Hematopoietic multipotent progenitor cell treated with erythropoietin and hydrocortisone succinate and interleukin-3 and kit ligand, for 6 days (in vitro differentiated cells): ENCODE results near the gene ELAPOR1.
"Not testable (repeated sequence)": the region's sequence is repeated elsewhere in the genome, so short reads cannot be mapped to it uniquely, and the experiment has no call there.

Experiments
- DNase-seq: peaks from one replicate; pipeline ENCODE4 v3.0.0-alpha.2; 2015

ELAPOR1 gene

DNA sequence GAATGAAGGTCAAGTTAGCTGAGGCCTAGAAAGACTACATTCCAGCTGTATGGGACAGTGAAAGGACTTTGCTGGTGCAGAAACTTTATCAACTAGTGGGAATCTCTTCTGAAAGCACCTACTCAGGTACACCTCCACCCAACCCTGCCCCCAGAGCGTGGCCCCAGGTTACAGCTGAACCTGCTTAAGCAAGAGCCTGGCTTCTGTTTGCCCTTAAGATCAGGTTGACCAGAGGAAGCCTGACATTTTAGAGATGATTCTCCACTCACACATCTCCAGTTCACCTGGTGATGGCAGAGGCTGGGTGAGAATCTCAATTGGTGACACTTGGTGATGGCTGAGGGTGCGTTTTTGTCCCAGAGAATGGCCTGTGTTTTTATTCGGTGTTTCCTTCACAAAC, 24.0 kb downstream of the ELAPOR1 start:
- no peak for DNase-seq

DNA sequence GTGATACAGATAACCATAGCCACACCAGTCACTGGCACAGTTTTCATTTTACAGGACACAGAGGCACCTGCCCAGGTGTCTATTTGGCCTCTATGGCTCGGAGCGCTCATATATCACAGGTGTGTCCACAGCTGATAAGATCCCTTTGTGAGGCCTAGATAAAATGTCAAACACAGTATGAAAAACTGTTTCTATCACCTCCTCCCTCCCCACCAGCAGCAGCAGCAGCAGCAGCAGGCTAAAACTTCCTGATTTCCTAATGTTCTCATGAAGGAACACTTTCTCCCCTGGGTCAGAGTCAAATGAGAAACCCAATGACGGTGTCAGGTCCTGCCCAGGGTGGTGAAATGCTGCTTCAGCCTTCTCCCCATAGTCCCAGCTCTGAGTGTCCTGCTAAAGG, 24.4 kb downstream of the ELAPOR1 start:
- no peak for DNase-seq

DNA sequence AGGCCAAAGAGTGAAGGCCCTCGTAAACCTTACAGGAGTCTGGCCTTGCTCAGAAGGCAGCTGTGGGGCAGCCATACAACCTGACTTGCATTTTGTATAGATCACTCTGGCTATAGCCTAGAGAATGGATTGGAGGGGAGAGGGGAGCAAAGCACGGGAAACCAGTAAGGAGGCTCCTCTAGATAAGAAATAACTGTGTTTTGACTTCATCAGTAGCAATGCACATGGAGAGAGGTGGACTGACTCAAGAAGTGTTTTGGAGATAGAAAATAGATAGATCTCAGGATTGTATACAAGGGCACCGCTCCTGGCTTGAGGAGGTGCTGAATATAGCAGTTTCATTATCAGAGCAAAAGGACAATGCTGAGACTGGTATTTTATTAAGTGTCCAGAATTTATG, 26.5 kb downstream of the ELAPOR1 start:
- peak; percentile 78 for DNase-seq

DNA sequence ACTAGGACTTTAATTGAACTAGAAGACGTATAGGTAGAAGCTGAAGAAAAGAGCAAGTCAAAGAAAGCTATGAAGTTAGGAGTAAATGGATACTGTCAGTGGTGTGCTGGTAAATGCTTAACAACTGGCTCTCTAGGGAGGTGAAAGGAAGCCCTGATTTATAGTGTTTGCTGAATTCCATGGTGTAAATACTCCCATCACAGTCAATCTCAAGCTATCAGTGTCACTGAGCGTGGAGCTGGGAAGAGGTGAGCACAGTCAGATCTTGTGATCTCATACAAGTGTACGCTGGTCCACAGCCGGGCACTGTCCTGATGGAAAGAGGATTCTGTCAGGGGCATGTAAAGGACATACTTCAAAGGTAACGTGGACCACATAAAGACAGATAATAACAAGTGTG, 28.3 kb downstream of the ELAPOR1 start:
- no peak for DNase-seq

DNA sequence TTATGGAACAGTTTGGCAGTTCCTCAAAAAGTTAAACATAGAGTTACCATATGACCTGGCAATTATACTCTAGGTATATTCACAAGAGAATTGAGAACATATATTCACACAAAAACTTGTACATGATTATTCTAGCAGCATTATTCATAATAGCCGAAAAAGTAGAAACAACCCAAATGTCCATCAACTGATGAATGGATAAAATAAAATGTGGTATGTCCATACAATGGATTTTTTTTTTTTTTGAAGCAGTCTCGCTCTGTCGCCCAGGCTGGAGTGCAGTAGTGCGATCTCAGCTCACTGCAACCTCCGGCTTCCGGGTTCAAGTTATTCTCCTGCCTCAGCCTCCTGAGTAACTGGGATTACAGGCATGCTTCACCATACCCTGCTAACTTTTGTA, 28.8 kb downstream of the ELAPOR1 start:
- not testable (repeated sequence) for DNase-seq

DNA sequence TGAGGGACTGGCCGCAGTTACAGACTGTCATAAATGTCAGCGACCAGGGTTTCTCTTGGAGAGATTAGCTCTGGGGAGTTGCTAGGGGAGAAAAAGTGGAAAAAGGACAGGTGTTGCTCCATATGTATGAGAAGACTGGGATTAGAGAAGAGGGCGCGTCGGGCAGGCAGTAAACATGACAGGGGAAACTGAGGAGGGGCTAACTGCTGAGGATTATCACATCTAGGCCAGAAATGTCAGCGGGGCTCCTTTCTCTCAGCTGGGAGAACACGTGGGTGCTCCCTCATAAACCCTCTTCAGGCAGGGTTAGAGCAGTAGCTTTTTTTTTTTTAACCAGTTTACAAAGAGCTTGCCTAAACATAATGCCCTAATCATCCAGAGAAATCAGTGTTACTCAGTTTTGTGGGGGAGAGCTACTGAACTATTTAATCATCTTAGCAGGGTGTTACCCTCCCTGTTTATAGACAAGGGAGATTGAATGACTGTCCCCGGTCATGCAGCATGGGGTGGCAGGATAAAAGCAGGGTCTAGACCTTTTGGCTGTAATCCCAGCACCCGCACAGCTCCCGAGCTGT, 35.2 kb downstream of the ELAPOR1 start:
- peak; percentile 76 for DNase-seq

DNA sequence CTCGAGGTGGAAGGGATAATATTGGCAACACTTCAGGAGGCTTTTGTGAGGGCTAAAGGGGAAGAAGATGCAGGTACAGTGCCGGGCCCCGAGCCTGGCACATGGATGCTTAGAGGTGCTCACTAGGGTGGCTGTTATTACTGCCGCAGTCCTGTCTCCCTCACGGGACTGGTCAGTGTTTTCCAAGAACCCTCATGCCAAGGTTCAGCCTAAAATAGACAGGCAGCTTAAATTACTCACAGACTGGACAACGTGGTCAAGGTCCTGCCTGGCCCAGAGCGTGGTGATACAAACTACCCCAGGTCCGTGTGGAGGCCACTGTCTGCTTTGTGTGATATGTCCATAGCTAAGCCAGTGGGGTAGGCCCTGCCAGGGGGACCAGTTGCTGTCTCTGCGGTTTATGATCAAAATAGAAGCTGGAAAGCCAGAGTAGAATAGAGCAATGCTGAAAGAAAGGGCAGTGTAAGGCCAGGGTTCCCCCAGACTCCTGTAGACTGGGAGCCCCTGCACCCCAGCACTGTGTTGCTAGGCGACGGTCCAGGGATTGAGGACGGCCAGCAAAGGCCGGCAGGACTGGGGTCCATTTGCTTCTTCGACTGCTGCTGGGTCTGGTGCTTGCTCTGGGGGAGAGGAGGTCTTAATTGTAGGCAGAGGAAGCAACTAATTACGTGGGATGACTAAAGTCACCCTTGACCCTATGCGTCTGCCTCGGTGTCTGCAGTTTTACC, 36.1 kb downstream of the ELAPOR1 start:
- no peak for DNase-seq

DNA sequence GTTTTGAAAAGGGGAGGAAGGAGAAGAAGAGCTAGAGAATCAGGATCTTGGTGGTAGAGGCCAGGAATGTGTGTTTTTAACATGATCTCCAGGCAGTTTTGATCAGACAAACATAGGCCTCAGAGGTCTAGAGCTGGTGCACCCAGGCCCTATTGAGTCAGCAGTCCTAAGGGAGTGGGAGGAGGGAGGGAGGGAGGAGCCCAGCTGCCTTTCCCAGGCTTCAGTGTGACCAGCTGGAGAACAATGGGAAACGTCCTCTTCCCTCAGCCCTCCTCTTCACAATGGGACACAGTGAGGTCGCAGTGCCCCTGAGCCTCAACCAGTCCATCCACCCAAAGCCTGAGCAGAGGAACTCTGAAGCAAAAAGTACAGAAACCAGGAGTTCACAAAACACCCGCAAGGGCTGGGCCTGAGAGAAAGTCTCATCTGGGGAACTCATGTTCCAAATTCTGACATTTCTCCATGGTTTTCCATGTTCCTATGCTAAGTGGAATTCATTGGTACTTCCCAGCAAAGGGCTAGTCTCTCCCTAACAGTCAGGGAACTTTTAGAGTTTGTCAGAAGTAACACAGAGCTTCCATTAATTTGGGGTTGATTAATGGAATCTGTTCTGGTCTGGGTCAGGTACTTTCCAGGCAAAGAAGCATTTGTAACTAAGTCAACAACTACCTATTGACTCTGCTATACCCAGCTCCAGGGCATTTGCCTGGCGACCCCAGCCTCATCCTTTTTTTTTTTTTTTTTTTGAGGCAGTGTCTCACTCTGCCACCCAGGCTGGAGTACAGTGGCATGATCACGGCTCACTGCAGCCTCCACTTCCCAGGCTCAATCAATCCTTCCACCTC, 37.5 kb downstream of the ELAPOR1 start:
- DNase-seq: no peak

DNA sequence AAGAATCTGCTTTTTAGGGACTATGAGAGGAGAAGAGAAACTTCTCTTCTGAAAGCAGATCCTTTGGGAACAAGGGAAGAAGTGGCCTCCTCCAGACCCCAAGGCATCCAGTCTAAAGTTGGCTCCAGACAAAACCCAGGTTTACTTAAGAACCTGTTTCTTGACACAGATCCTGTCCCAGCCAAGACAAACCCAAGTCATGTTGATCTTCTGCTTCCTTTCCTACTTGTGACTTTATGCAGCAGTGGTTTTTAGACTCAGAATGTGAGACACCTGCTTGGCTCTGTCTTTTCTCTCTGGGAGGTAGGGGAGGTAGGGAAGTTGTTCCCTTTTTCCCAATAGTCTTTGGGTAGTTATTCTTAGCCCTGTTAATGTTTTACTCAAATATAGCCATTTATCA, 38.3 kb downstream of the ELAPOR1 start:
- no peak for DNase-seq

DNA sequence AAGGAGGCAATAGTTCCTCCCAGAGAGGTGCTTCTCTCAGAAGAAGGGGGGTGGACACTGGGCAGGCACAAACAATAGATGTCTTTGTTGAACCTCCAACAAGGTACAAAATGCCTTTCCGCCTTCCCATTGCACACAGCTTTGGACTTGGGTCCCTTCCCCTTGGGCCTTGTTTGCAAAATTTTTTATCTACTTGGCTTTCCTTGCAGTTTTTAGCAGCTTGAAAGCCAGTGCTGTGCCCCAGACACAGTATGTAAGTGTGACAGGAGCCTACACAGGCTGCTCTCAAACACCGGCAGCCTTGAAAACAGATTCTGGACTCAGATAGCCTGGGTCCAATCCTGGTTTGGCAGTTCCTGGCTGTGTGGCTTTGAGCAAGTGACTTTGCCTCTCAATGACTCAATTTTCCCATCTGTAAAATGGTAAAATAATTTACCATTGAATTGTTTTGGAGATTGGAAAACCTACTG, 43.0 kb downstream of the ELAPOR1 start:
- DNase-seq: no peak

DNA sequence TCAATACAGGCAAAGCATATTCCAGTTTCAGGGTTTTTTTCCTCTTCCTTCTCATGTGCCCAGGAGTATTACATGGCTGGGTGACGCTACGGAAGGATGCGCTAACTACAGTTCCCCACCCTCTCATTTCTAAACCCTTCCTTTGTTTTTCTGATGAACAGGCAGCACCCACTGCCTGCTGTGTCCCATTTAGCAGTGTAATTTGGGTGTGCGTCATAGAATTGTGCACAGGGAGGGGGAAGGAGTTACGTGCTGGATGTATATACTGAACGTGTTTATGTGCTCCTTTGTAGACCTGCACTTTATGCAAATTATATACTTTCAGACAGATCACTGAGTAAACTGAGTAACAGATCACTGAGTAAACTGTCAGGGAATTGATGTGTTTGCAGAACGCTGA, 44.5 kb downstream of the ELAPOR1 start:
- no peak for DNase-seq

DNA sequence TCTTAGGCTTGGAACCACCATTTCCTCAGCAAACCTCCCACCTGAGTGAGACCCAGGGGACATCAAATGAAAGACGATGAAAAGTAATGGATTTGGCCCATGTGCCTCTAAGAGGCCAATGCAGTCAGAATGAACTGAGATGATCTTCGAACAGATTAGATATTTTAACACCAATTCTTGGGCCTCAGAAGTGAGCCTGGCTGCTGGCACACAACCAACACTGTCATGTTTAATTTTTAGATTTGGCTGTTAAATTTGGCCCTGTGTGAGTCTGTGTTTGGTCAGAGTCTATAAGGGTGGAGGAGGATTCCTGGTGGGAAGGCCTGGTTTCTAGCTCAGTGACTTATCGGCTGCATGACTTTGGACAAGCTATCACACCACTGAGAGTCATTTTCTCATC, 45.4 kb downstream of the ELAPOR1 start:
- no peak for DNase-seq

DNA sequence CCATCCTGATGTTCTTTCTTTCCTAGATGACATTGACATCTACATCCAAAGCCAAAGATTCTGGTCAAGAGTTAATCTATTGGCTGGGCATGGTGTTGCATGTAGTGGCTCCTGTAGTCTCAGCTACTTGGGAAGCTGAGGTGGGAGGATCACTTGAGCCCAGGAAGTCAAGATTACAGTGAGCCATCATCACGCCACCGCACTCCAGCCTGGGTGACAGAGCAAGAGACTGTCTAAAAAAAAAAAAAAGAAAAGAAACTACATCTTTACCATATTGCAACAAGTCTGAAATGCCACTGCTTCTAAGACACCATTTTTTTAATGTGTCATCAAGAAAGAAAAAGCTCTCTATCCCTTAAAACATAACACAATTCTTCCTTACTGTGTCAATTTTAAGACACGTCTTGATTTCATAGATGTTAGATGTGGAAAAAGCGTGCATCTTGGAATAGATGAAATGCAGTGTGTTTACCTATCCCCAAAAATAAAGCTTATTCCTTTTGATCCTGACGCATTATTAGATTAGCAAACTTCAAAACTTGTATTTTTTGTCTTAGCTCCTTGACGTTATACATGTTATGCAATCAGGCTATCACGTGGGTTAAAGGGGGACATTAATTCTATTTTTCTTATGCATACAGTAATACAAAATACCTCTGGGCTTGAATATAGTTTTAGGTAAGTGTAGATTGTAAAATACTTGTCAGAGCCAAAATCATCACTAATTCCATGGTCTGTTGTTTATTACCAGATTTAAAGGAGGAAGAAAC, 46.3 kb downstream of the ELAPOR1 start:
- no peak for DNase-seq

DNA sequence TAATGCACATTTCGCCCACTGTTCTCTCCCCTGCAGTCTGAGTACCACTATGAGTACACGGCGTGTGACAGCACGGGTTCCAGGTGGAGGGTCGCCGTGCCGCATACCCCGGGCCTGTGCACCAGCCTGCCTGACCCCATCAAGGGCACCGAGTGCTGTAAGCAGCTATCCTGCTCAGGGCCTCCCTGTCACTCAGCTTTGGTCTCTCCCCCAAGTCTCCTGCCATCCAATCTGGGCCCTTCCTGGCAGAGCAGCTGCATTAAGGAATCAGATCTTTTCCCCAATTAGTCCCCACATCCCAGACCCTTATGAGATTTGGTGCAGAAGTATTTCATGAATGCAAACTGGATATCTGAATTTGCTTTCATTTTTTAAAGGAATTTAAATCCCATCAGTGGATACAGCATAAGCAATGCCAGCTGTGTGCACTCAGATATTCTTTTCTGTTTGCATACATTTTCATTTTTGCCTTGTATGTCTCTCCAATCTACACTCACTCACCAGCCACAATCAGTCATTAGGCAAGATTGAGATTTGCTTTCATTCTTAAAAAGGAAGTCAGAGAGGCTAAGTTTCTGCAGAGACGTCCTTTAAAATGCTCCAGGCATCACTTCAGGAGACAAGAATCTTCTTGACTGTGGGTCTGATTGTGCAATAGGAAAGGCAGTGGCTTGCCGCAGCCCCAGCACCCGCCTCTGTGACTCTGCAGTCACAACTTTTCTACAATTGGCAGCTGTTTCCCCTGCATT, 48.1 kb downstream of the ELAPOR1 start:
- DNase-seq: peak; percentile 84

DNA sequence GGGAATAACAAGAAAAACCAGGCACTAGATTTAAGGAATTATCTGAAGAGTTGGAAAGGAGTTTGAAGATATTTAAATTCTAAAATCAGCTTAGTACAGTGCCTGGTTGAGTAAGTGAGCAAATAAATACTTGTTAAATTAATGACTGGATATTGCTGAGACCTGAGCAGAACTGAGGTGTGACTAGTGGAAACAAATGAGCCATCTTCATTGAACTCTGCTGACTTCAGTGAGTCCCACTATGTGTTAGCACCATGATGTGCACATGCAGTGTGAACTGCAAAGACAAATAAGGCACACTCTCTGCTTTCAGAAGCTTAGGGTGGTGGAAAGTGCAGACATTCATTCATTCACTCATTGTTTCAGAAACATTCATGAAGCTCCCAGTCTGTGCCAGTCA, 48.7 kb downstream of the ELAPOR1 start:
- no peak for DNase-seq

DNA sequence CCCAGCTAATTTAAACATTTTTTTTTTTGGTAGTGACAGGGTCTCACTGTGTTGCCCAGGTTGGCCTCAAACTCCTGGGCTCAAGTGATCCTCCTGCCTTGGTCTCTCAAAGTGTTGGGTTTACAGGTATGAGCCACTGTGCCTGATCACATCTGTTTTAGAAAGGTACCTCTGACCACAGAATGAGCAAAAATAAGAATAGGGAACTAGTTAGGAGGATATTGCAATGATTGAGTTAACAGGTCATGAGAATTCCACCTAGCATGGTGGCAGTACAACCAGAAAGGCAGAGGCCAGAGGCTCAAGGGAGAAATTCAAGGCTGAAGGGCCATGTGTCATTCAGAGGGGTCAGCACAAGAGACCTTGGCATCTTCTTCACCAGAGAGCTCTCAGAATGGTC, 49.6 kb downstream of the ELAPOR1 start:
- peak; percentile 22 for DNase-seq
